Chondrocyte (in vitro differentiated cells): Measurements from ENCODE around the gene MAPKAP1. TPM values are rescaled to one million over a fixed set of nuclear protein-coding genes. Genes with fewer than 3 reads are reported as not detected.

Experiments used
- DNase-seq: peaks from one replicate; pipeline ENCODE4 v3.0.0; 2021; ENCODE audit warnings: mixed read lengths, low spot score
- H3K27ac Mint-ChIP-seq: one replicate; pipeline ENCODE4 v1.8.0; 2021; ENCODE audit warnings: mild to moderate bottlenecking, moderate library complexity, mixed read lengths; ENCODE audit not compliant: unreplicated experiment
- H3K27me3 Mint-ChIP-seq: 2 replicates; pipeline ENCODE4 v1.8.0; 2021; ENCODE audit warnings: low read depth, mixed read lengths
- H3K36me3 Mint-ChIP-seq: 2 replicates; pipeline ENCODE4 v1.8.0; 2021; ENCODE audit warnings: low read depth, mixed read lengths
- H3K4me1 Mint-ChIP-seq: 2 replicates; pipeline ENCODE4 v1.8.0; 2021; ENCODE audit warnings: low read depth, mild to moderate bottlenecking, mixed read lengths
- H3K4me3 Mint-ChIP-seq: one replicate; pipeline ENCODE4 v1.8.0; 2021; ENCODE audit warnings: mild to moderate bottlenecking, moderate library complexity, mixed read lengths; ENCODE audit not compliant: unreplicated experiment
- H3K9me3 Mint-ChIP-seq: 2 replicates; pipeline ENCODE4 v1.8.0; 2021; ENCODE audit warnings: low read depth, mixed read lengths
- CTCF ChIP-seq: fragments of 200-600 bp; sonication (generic); IDR thresholded peaks from 2 replicates; pipeline ENCODE4 v1.5.0; 2021; ENCODE audit warnings: antibody characterized with exemption, mild to moderate bottlenecking, moderate library complexity
- total RNA-seq: library from RNA; stranded (reverse); gene quantifications from 3 replicates; pipeline ENCODE4 v1.2.1, GENCODE V29; 2021

MAPKAP1 gene
- total RNA-seq, 1 donor from 2014 or later: 91.5 TPM

DNA sequence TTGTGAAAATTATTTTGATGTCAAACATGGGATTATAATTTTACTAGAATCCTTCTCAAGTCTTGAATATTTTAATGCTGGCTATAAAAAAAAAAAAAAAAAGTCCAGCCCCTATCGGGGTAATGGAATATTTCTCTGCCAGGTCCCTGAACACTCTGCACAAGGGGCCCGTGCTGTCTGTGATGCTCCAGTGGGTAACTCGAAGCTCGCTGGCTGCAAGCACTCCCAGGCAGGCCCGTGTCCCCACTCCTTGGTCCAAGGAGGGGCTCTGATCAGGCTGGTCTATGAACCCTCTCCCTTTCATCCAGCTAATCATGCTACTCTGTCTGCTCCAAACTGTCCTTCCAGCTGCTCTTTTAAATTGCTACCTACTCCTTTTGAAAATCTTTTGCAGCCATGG, 264.6 kb downstream of the MAPKAP1 start:
- DNase-seq: no peak
- Mint-ChIP-seq H3K36me3 (peaks cover 8% of the 10 kb centered on the region), H3K4me1 (no peaks in the 10 kb centered on the region), H3K4me3 (no peak overlapping the region), H3K9me3 (no peaks in the 10 kb centered on the region), H3K27ac (no peak overlapping the region), H3K27me3 (no peaks in the 10 kb centered on the region)
- no peak for TF ChIP-seq CTCF

DNA sequence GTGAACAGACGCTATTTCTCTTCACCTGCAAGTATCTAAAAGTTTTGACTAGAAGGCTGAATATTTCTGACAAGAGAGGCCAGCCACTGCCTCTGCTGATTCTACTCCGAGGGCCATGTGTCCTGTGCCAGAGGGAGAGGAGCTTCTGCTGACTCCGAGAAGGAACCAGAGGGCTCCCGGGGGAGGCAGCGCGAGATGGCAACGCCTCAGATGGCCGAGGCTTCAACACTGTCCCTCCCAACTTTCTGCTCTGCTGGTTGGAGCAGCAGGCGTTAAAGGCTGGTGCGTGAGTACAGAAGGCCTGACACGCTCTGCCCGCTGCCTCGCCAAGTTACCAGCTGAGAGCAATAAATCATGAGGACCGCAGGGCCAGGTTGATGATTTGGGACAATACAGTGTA, 266.6 kb downstream of the MAPKAP1 start:
- Mint-ChIP-seq H3K27ac (no peak overlapping the region), H3K27me3 (no peaks in the 10 kb centered on the region), H3K9me3 (no peaks in the 10 kb centered on the region), H3K4me3 (no peak overlapping the region), H3K4me1 (no peaks in the 10 kb centered on the region), H3K36me3 (peaks cover 11% of the 10 kb centered on the region)
- TF ChIP-seq CTCF: no peak
- no peak for DNase-seq

DNA sequence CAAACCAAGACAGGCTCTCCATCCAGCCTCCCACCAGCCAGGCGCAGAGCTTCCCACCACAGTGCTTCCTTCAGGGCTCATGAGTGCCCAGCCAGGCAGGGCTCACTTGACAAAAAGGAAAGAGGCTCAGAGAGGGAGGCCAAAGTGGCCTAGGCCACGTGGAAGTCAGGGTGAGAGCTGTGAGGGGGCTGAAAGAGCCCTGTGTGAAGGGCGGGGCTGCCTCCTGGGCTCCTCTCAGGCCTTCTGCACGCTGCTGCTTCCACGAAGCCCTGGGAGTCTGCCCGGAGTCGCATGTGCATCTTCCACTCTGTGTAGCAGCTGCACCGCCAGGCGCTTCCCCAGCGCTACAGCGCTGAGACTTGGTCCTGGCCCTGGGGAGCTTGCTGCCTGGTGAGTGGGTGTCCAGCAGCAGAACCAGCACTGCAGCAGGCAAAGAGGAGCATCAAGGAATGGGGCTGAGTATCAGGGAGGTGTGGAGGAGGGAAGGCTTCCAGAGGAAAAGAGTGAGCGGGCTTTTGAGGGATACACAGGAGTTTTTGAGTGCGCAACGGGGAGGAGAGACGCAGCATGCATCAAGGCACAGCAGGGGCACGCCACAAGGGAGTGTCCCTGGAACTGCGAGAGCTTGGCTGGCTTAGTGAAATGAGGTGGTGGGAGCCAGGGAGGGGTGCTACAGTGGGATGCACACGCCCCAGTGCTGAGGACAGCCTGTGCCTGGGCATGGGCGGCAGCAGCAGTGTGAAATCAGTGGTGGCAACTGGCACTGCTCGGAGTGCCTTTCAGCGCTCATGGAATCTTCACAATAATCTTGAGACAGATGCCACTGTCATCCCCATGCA, 267.4 kb downstream of the MAPKAP1 start:
- no peak overlapping the region for H3K4me3 Mint-ChIP-seq
- DNase-seq: no peak
- peaks cover 11% of the 10 kb centered on the region for H3K36me3 Mint-ChIP-seq
- H3K27me3 Mint-ChIP-seq: no peaks in the 10 kb centered on the region
- H3K4me1 Mint-ChIP-seq: no peaks in the 10 kb centered on the region
- TF ChIP-seq CTCF: no peak
- no peaks in the 10 kb centered on the region for H3K9me3 Mint-ChIP-seq
- no peak overlapping the region for H3K27ac Mint-ChIP-seq

DNA sequence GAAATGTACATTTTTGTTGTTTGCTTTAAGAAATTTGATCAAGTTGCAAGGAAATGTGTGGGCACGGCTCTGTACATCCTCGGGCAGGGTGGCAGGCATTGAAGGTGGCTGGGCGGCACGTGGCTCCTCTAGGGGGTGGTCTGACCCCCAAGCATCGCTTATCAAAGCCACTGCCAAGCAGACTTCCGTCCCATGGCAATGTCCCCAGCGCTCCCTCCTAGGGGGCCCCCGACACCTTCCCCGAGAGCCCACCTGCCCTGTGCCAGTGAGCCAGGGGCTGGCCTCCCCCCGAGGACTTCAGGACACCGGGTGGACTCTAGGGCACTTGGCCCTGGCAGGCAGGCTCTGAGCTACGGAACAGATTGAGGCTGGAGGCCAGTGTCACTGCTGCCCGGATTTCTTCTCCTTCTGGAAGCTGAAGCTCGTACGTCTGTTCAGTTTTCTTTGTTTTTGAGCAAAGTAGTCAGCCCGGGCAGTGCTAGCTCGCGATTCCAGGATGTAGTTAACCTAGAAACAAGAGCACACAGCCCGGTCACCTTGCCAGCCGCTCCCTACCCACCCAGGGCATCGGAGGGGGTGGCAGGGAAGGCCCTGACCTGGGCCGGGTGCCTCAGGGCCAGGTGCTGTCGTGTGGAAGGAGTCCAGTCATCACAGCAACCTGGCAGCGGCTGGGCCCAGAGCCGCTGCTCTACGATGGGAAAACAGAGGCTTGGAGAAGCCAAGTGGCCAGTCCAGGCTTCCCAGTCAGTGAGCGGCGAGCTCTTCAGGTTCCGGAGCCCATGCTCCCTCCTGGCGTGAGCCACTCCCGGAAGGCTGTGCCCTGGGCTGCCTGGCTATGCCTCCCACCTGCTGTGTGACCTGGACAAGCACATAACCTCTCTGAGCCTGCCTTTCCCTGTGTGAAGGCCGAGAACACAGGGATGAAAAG, 268.2 kb downstream of the MAPKAP1 start:
- TF ChIP-seq CTCF: no peak
- Mint-ChIP-seq H3K9me3 (no peaks in the 10 kb centered on the region), H3K4me1 (no peaks in the 10 kb centered on the region), H3K36me3 (peaks cover 10% of the 10 kb centered on the region), H3K4me3 (no peak overlapping the region), H3K27me3 (no peaks in the 10 kb centered on the region), H3K27ac (no peak overlapping the region)
- DNase-seq: no peak

GRCh38 chr9:125437771-125438221, 269.2 kb downstream of the MAPKAP1 start:
- no peak overlapping the region for H3K4me3 Mint-ChIP-seq
- DNase-seq: no peak
- H3K27me3 Mint-ChIP-seq: no peaks in the 10 kb centered on the region
- peaks cover 8% of the 10 kb centered on the region for H3K36me3 Mint-ChIP-seq
- no peak overlapping the region for H3K27ac Mint-ChIP-seq
- no peaks in the 10 kb centered on the region for H3K4me1 Mint-ChIP-seq
- H3K9me3 Mint-ChIP-seq: no peaks in the 10 kb centered on the region
- TF ChIP-seq CTCF: no peak
